Measurements from ENCODE around the gene CD2.

The CD2 gene

GRCh38 chr1:116771997-116772647 is 17.9 kb downstream of the CD2 start:
- Histone ChIP-seq H3K9me3 (ENCODE audit: control insufficient read depth in 5 of 5, low read length in 5 of 5) (no peaks in the 10 kb centered on the region), H3K4me3 (ENCODE audit: low read depth in 1 of 5, low read length in 5 of 5) (no peak overlapping the region), H3K27ac (ENCODE audit: low read depth, low read length) (no peak overlapping the region), H3K36me3 (ENCODE audit: control insufficient read depth in 5 of 5, insufficient read depth in 5 of 5, low read length in 5 of 5) (no peaks in the 10 kb centered on the region), H3K9ac (ENCODE audit: low read length in 5 of 5) (no peak overlapping the region), H3K4me1 (ENCODE audit: control insufficient read depth in 5 of 5, insufficient read depth in 5 of 5, low read length in 5 of 5) (no peaks in the 10 kb centered on the region), H3K27me3 (ENCODE audit: control insufficient read depth in 5 of 5, insufficient read depth in 4 of 5, low read length in 5 of 5) (no peaks in the 10 kb centered on the region)

- H3K27ac ChIP-seq (ENCODE audit: low read depth, low read length), result no peak overlapping the region
- no peak overlapping the region for H3K9ac ChIP-seq (ENCODE audit: low read length in 5 of 5)
- no peaks in the 10 kb centered on the region for H3K36me3 ChIP-seq (ENCODE audit: control insufficient read depth in 5 of 5, insufficient read depth in 5 of 5, low read length in 5 of 5)
- no peaks in the 10 kb centered on the region for H3K27me3 ChIP-seq (ENCODE audit: control insufficient read depth in 5 of 5, insufficient read depth in 4 of 5, low read length in 5 of 5)
- H3K4me3 ChIP-seq (ENCODE audit: low read depth in 1 of 5, low read length in 5 of 5), result no peak overlapping the region
- H3K4me1 ChIP-seq (ENCODE audit: control insufficient read depth in 5 of 5, insufficient read depth in 5 of 5, low read length in 5 of 5), result no peaks in the 10 kb centered on the region
- H3K9me3 ChIP-seq (ENCODE audit: control insufficient read depth in 5 of 5, low read length in 5 of 5), result no peaks in the 10 kb centered on the region
These were observed 18.4 kb downstream of the CD2 start for GRCh38 chr1:116772648-116773045.

GRCh38 chr1:116775116-116775752 is 21.0 kb downstream of the CD2 start:
- Histone ChIP-seq H3K9ac (ENCODE audit: low read length in 5 of 5) (no peak overlapping the region), H3K27ac (ENCODE audit: low read depth, low read length) (no peak overlapping the region), H3K4me3 (ENCODE audit: low read depth in 1 of 5, low read length in 5 of 5) (no peak overlapping the region), H3K36me3 (ENCODE audit: control insufficient read depth in 5 of 5, insufficient read depth in 5 of 5, low read length in 5 of 5) (no peaks in the 10 kb centered on the region), H3K9me3 (ENCODE audit: control insufficient read depth in 5 of 5, low read length in 5 of 5) (no peaks in the 10 kb centered on the region), H3K27me3 (ENCODE audit: control insufficient read depth in 5 of 5, insufficient read depth in 4 of 5, low read length in 5 of 5) (no peaks in the 10 kb centered on the region), H3K4me1 (ENCODE audit: control insufficient read depth in 5 of 5, insufficient read depth in 5 of 5, low read length in 5 of 5) (peaks cover 0 to 3% (median 0%) of the 10 kb centered on the region in 5 donors)

GRCh38 chr1:116777831-116778830 is 23.9 kb downstream of the CD2 start:
- H3K27ac ChIP-seq (ENCODE audit: low read depth, low read length), result no peak overlapping the region
- no peak overlapping the region for H3K4me3 ChIP-seq (ENCODE audit: low read depth in 1 of 5, low read length in 5 of 5)
- no peaks in the 10 kb centered on the region for H3K9me3 ChIP-seq (ENCODE audit: control insufficient read depth in 5 of 5, low read length in 5 of 5)
- no peak overlapping the region for H3K9ac ChIP-seq (ENCODE audit: low read length in 5 of 5)
- no peaks in the 10 kb centered on the region for H3K27me3 ChIP-seq (ENCODE audit: control insufficient read depth in 5 of 5, insufficient read depth in 4 of 5, low read length in 5 of 5)
- peaks cover 0 to 3% (median 0%) of the 10 kb centered on the region in 5 donors for H3K4me1 ChIP-seq (ENCODE audit: control insufficient read depth in 5 of 5, insufficient read depth in 5 of 5, low read length in 5 of 5)
- no peaks in the 10 kb centered on the region for H3K36me3 ChIP-seq (ENCODE audit: control insufficient read depth in 5 of 5, insufficient read depth in 5 of 5, low read length in 5 of 5)

- peaks cover 0 to 3% (median 0%) of the 10 kb centered on the region in 5 donors for H3K4me1 ChIP-seq (ENCODE audit: control insufficient read depth in 5 of 5, insufficient read depth in 5 of 5, low read length in 5 of 5)
- peaks cover 0 to 8% (median 2%) of the 10 kb centered on the region in 5 donors for H3K9me3 ChIP-seq (ENCODE audit: control insufficient read depth in 5 of 5, low read length in 5 of 5)
- H3K36me3 ChIP-seq (ENCODE audit: control insufficient read depth in 5 of 5, insufficient read depth in 5 of 5, low read length in 5 of 5), result no peaks in the 10 kb centered on the region
- peaks cover 0 to 3% (median 0%) of the 10 kb centered on the region in 5 donors for H3K27me3 ChIP-seq (ENCODE audit: control insufficient read depth in 5 of 5, insufficient read depth in 4 of 5, low read length in 5 of 5)
- no peak overlapping the region for H3K4me3 ChIP-seq (ENCODE audit: low read depth in 1 of 5, low read length in 5 of 5)
- no peak overlapping the region for H3K27ac ChIP-seq (ENCODE audit: low read depth, low read length)
- no peak overlapping the region for H3K9ac ChIP-seq (ENCODE audit: low read length in 5 of 5)
These were observed 26.8 kb downstream of the CD2 start for GRCh38 chr1:116781034-116781433.

GRCh38 chr1:116785006-116785405 is 30.8 kb downstream of the CD2 start:
- H3K27ac ChIP-seq (ENCODE audit: low read depth, low read length), result no peak overlapping the region
- no peaks in the 10 kb centered on the region for H3K36me3 ChIP-seq (ENCODE audit: control insufficient read depth in 5 of 5, insufficient read depth in 5 of 5, low read length in 5 of 5)
- no peak overlapping the region for H3K4me3 ChIP-seq (ENCODE audit: low read depth in 1 of 5, low read length in 5 of 5)
- H3K27me3 ChIP-seq (ENCODE audit: control insufficient read depth in 5 of 5, insufficient read depth in 4 of 5, low read length in 5 of 5), result peaks cover 0 to 3% (median 0%) of the 10 kb centered on the region in 5 donors
- no peak overlapping the region for H3K9ac ChIP-seq (ENCODE audit: low read length in 5 of 5)
- no peaks in the 10 kb centered on the region for H3K4me1 ChIP-seq (ENCODE audit: control insufficient read depth in 5 of 5, insufficient read depth in 5 of 5, low read length in 5 of 5)
- peaks cover 0 to 8% (median 2%) of the 10 kb centered on the region in 5 donors for H3K9me3 ChIP-seq (ENCODE audit: control insufficient read depth in 5 of 5, low read length in 5 of 5)

GRCh38 chr1:116786049-116786448 is 31.8 kb downstream of the CD2 start:
- Histone ChIP-seq H3K9ac (ENCODE audit: low read length in 5 of 5) (no peak overlapping the region), H3K4me3 (ENCODE audit: low read depth in 1 of 5, low read length in 5 of 5) (no peak overlapping the region)

GRCh38 chr1:116791727-116792126 is 37.5 kb downstream of the CD2 start:
- Histone ChIP-seq H3K9ac (ENCODE audit: low read length in 5 of 5) (no peak overlapping the region), H3K9me3 (ENCODE audit: control insufficient read depth in 5 of 5, low read length in 5 of 5) (peaks cover 0 to 2% (median 0%) of the 10 kb centered on the region in 5 donors), H3K27ac (ENCODE audit: low read depth, low read length) (no peak overlapping the region), H3K27me3 (ENCODE audit: control insufficient read depth in 5 of 5, insufficient read depth in 4 of 5, low read length in 5 of 5) (peaks cover 0 to 7% (median 0%) of the 10 kb centered on the region in 5 donors), H3K36me3 (ENCODE audit: control insufficient read depth in 5 of 5, insufficient read depth in 5 of 5, low read length in 5 of 5) (no peaks in the 10 kb centered on the region), H3K4me3 (ENCODE audit: low read depth in 1 of 5, low read length in 5 of 5) (no peak overlapping the region), H3K4me1 (ENCODE audit: control insufficient read depth in 5 of 5, insufficient read depth in 5 of 5, low read length in 5 of 5) (peaks cover 0 to 3% (median 0%) of the 10 kb centered on the region in 5 donors)

More at GRCh38 chr1:116786049-116786448, 31.8 kb downstream of the CD2 start:
- no peak overlapping the region for H3K27ac ChIP-seq (ENCODE audit: low read depth, low read length)
- peaks cover 0 to 8% (median 2%) of the 10 kb centered on the region in 5 donors for H3K9me3 ChIP-seq (ENCODE audit: control insufficient read depth in 5 of 5, low read length in 5 of 5)
- peaks cover 0 to 3% (median 0%) of the 10 kb centered on the region in 5 donors for H3K27me3 ChIP-seq (ENCODE audit: control insufficient read depth in 5 of 5, insufficient read depth in 4 of 5, low read length in 5 of 5)
- no peaks in the 10 kb centered on the region for H3K36me3 ChIP-seq (ENCODE audit: control insufficient read depth in 5 of 5, insufficient read depth in 5 of 5, low read length in 5 of 5)
- H3K4me1 ChIP-seq (ENCODE audit: control insufficient read depth in 5 of 5, insufficient read depth in 5 of 5, low read length in 5 of 5), result no peaks in the 10 kb centered on the region

- Histone ChIP-seq H3K9ac (ENCODE audit: low read length in 5 of 5) (no peak overlapping the region), H3K4me3 (ENCODE audit: low read depth in 1 of 5, low read length in 5 of 5) (no peak overlapping the region), H3K36me3 (ENCODE audit: control insufficient read depth in 5 of 5, insufficient read depth in 5 of 5, low read length in 5 of 5) (no peaks in the 10 kb centered on the region), H3K27ac (ENCODE audit: low read depth, low read length) (no peak overlapping the region), H3K27me3 (ENCODE audit: control insufficient read depth in 5 of 5, insufficient read depth in 4 of 5, low read length in 5 of 5) (peaks cover 0 to 10% (median 6%) of the 10 kb centered on the region in 5 donors), H3K9me3 (ENCODE audit: control insufficient read depth in 5 of 5, low read length in 5 of 5) (no peaks in the 10 kb centered on the region), H3K4me1 (ENCODE audit: control insufficient read depth in 5 of 5, insufficient read depth in 5 of 5, low read length in 5 of 5) (peaks cover 0 to 3% (median 0%) of the 10 kb centered on the region in 5 donors)
These were observed 39.2 kb downstream of the CD2 start for GRCh38 chr1:116793357-116793935.
